ENCODE data around the gene MAML2. TPM values are rescaled to one million over a fixed set of nuclear protein-coding genes. Genes with fewer than 3 reads are reported as not detected.

Gene MAML2
- total RNA-seq, 1 experiment from 2014 or later = 22.7 TPM

DNA sequence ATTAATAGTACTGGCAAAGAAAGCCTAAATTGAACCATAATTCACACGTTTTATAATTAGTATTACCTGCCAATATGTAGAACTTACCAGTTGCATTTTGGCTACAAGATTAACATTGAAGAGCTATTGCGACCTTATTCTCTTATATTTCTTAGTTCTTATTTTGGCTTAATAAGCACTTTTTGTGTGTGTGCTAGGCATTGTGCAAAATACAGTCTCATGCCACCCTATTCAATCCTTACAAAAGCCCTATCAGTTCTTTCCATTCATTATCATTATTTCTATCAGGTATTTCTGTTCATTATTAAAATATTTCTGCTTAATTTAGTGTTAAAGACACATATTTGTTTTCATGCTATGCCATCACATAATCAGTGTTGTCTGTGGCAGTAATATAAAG lies 41.2 kb downstream of the MAML2 start:
- Mint-ChIP-seq H3K9me3 (ENCODE audit: low read depth, unreplicated experiment) (no peaks in the 10 kb centered on the region), H3K4me3 (ENCODE audit: low read depth, unreplicated experiment) (no peak overlapping the region), H3K4me1 (ENCODE audit: low read depth, unreplicated experiment) (peaks cover 44% of the 10 kb centered on the region), H3K27me3 (ENCODE audit: unreplicated experiment) (no peaks in the 10 kb centered on the region), H3K27ac (ENCODE audit: unreplicated experiment) (no peak overlapping the region), H3K36me3 (ENCODE audit: insufficient read depth, unreplicated experiment) (peaks cover 7% of the 10 kb centered on the region)
- BruUV-seq (replicated peaks) = no TSS peak
- CTCF ChIA-PET = no interaction called here
- intact Hi-C loops (cut with micrococcal nuclease; ENCODE audit: unreplicated experiment) = loop anchor here (10.0 kb wide), 1 partner anchor 57 kb away; no protein-coding TSS in a partner anchor
- DNase-seq = no peak
- TF ChIP-seq, protein P1, sequence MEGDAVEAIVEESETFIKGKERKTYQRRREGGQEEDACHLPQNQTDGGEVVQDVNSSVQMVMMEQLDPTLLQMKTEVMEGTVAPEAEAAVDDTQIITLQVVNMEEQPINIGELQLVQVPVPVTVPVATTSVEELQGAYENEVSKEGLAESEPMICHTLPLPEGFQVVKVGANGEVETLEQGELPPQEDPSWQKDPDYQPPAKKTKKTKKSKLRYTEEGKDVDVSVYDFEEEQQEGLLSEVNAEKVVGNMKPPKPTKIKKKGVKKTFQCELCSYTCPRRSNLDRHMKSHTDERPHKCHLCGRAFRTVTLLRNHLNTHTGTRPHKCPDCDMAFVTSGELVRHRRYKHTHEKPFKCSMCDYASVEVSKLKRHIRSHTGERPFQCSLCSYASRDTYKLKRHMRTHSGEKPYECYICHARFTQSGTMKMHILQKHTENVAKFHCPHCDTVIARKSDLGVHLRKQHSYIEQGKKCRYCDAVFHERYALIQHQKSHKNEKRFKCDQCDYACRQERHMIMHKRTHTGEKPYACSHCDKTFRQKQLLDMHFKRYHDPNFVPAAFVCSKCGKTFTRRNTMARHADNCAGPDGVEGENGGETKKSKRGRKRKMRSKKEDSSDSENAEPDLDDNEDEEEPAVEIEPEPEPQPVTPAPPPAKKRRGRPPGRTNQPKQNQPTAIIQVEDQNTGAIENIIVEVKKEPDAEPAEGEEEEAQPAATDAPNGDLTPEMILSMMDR (IDR thresholded peaks at IDR 0.05; ENCODE audit: unreplicated experiment) = no peak

DNA sequence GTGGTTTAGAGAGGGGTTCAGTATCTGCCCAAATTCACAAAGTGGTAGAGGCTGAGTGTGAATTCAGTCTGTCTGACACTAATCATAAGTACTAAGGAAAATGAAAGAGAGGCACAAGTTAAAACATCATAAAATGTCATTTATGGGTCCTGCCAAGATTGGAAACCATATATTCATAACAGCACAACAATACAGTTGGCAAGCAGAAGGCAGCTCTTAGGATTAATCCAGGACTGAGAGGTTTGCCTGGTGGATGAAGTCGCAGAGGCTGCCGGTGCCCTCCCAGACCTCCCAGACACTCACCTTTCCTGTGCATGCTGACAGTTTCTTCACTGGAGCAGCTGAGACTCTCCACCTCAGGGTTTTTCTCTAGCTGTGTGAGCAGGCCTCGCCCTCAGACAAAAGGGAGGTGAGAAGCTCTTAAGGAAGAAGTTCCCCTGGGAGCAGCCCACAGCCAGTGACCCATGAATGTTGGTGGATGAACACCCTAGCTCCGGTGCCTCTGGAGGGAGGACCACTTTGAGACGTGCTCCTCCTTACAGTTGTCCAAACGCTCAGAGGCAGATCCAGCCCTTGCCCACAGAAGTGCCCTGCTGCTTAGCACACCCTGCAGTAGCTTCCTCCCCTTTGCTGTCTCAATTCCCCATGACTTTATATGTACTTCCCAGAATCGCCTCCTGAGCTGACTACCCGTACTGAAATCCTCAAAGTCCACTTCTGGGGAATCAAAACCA lies 43.7 kb downstream of the MAML2 start:
- BruUV-seq (replicated peaks) = no TSS peak
- H3K4me1 Mint-ChIP-seq (ENCODE audit: low read depth, unreplicated experiment) = peaks cover 40% of the 10 kb centered on the region
- H3K27ac Mint-ChIP-seq (ENCODE audit: unreplicated experiment) = peak overlapping the region; percentile 45
- TF ChIP-seq, protein P1 (IDR thresholded peaks at IDR 0.05; ENCODE audit: unreplicated experiment) = no peak
- H3K9me3 Mint-ChIP-seq (ENCODE audit: low read depth, unreplicated experiment) = no peaks in the 10 kb centered on the region
- H3K27me3 Mint-ChIP-seq (ENCODE audit: unreplicated experiment) = no peaks in the 10 kb centered on the region
- intact Hi-C loops (cut with micrococcal nuclease; ENCODE audit: unreplicated experiment) = no loop called here
- DNase-seq = no peak
- peaks cover 6% of the 10 kb centered on the region for H3K36me3 Mint-ChIP-seq (ENCODE audit: insufficient read depth, unreplicated experiment)
- CTCF ChIA-PET = no interaction called here
- H3K4me3 Mint-ChIP-seq (ENCODE audit: low read depth, unreplicated experiment) = no peak overlapping the region

DNA sequence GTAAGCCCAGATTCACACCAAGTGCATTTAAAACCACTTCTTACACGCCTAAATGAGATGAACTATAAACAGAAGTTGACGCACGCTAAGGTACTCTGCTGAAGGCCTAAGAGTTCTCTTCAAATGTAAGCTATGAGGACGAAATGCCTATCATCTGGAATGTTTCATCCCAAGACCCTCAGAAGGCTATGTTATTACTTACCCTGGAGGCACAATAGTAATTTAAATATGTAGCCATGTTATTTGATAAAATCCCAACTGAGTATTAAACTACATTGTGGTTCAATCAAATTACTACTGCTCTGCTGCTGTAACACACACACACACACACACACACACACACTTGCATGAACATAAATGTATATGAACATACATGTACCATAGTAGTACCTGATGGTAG lies 47.6 kb downstream of the MAML2 start:
- no peak overlapping the region for H3K4me3 Mint-ChIP-seq (ENCODE audit: low read depth, unreplicated experiment)
- no peak overlapping the region for H3K27ac Mint-ChIP-seq (ENCODE audit: unreplicated experiment)
- H3K27me3 Mint-ChIP-seq (ENCODE audit: unreplicated experiment) = no peaks in the 10 kb centered on the region
- BruUV-seq (replicated peaks) = no TSS peak
- intact Hi-C loops (cut with micrococcal nuclease; ENCODE audit: unreplicated experiment) = no loop called here
- CTCF ChIA-PET = no interaction called here
- no peak for DNase-seq
- no peaks in the 10 kb centered on the region for H3K9me3 Mint-ChIP-seq (ENCODE audit: low read depth, unreplicated experiment)
- H3K36me3 Mint-ChIP-seq (ENCODE audit: insufficient read depth, unreplicated experiment) = peaks cover 6% of the 10 kb centered on the region
- peaks cover 23% of the 10 kb centered on the region for H3K4me1 Mint-ChIP-seq (ENCODE audit: low read depth, unreplicated experiment)
- TF ChIP-seq, protein P1 (IDR thresholded peaks at IDR 0.05; ENCODE audit: unreplicated experiment) = no peak

DNA sequence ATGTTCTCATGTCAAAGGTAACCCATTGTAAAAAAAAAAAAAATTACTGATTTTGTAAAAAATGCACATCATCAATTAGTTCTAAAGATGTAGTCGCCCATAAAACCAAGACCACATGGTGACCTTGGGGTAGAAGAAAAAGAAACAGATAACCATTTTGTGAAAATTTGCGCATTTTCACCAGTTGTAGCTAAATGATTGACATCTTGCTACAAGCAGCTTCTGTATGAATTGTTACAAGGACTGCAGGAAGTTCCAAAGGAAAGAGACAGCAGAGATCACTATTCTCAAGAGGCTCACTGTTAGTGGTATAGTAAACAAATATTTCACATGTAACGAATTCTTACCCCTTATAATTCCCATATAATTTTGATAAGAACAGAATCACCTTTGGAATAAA lies 48.7 kb downstream of the MAML2 start:
- TF ChIP-seq, protein P1 (IDR thresholded peaks at IDR 0.05; ENCODE audit: unreplicated experiment) = no peak
- intact Hi-C loops (cut with micrococcal nuclease; ENCODE audit: unreplicated experiment) = no loop called here
- Mint-ChIP-seq H3K4me3 (ENCODE audit: low read depth, unreplicated experiment) (no peak overlapping the region), H3K27me3 (ENCODE audit: unreplicated experiment) (no peaks in the 10 kb centered on the region), H3K9me3 (ENCODE audit: low read depth, unreplicated experiment) (no peaks in the 10 kb centered on the region), H3K4me1 (ENCODE audit: low read depth, unreplicated experiment) (peaks cover 12% of the 10 kb centered on the region), H3K27ac (ENCODE audit: unreplicated experiment) (no peak overlapping the region), H3K36me3 (ENCODE audit: insufficient read depth, unreplicated experiment) (peaks cover 6% of the 10 kb centered on the region)
- DNase-seq = no peak
- CTCF ChIA-PET = interaction anchor here (0.6 kb wide), 1 partner anchor 68 kb away, joined by 3 read pairs; no protein-coding TSS in a partner anchor
- BruUV-seq (replicated peaks) = no TSS peak

Measured in Calu3 (cell line).